ENCODE data around the gene ERLEC1. TPM values are rescaled to one million over a fixed set of nuclear protein-coding genes. Genes with fewer than 3 reads are reported as not detected.
A peak's percentile ranks its signal among the peaks of the same experiment; 100 is the strongest.

Gene ERLEC1
- total RNA-seq, result 10 to 100 TPM; 33.4 to 38.4 TPM
- polyA plus RNA-seq (2013, experiment 1 of 2), result 44.8 TPM
- 45.3 TPM for polyA plus RNA-seq (2013, experiment 2 of 2)
- long read RNA-seq, experiment 1, partial matches to known transcripts, result 10 of 31 reads
- long read RNA-seq, experiment 1, other reads (novel, unspliced or antisense), result 21 of 31 reads
- long read RNA-seq, experiment 2, transcript ERLEC1-202 (13 exons, 2,271 nt), result minor isoform, 16 of 128 reads
- long read RNA-seq, experiment 2, transcript ERLEC1-201 (14 exons, 2,433 nt), result major isoform, 91 of 128 reads
- long read RNA-seq, experiment 2, partial matches to known transcripts, result 10 of 128 reads
- long read RNA-seq, experiment 2, other reads (novel, unspliced or antisense), result 11 of 128 reads
- long read RNA-seq, experiment 3, transcript ERLEC1-202 (13 exons, 2,271 nt), result minor isoform, 32 of 231 reads
- long read RNA-seq, experiment 3, transcript ERLEC1-201 (14 exons, 2,433 nt), result major isoform, 178 of 231 reads
- long read RNA-seq, experiment 3, partial matches to known transcripts, result 2 of 231 reads
- long read RNA-seq, experiment 3, other reads (novel, unspliced or antisense), result 18 of 231 reads
- long read RNA-seq, experiment 4, transcript ERLEC1-201 (14 exons, 2,433 nt), result major isoform, 25 of 51 reads
- long read RNA-seq, experiment 4, transcript ERLEC1-202 (13 exons, 2,271 nt), result minor isoform, 7 of 51 reads
- long read RNA-seq, experiment 4, partial matches to known transcripts, result 16 of 51 reads
- long read RNA-seq, experiment 4, other reads (novel, unspliced or antisense), result 3 of 51 reads

- Histone ChIP-seq H3K9ac (ENCODE audit: extremely low read depth, low read length, poor library complexity, severe bottlenecking) (peak within 1 kb of the TSS; percentile 86), H3K4me1 (ENCODE audit: control insufficient read depth, insufficient read depth, low read length) (no peaks in the 10 kb centered on the region), H3K36me3 (ENCODE audit: control insufficient read depth, insufficient read depth, low read length) (peaks cover 2% of the 10 kb centered on the region), H3K4me3 (ENCODE audit: low read length) (peak within 1 kb of the TSS; percentile 89), H3K9me3 (ENCODE audit: control insufficient read depth, low read length) (no peaks in the 10 kb centered on the region), H3K27ac (ENCODE audit: low read depth, low read length) (peak within 1 kb of the TSS; percentile 75), H3K27me3 (ENCODE audit: control insufficient read depth, insufficient read depth, low read length, poor library complexity, severe bottlenecking) (no peaks in the 10 kb centered on the region)
- 0% methylated on average over 44 to 73 of the region's 77 CpGs for WGBS, 2 experiments (ENCODE audit: insufficient coverage in 1 of 2, insufficient read length in 1 of 2)
- TF ChIP-seq CTCF (conservative IDR thresholded peaks at IDR 0.05), result no peak
- Mint-ChIP-seq H3K27ac (peak within 1 kb of the TSS; percentile 97), H3K36me3 (ENCODE audit: low read depth) (peaks cover 13% of the 10 kb centered on the region), H3K4me1 (peaks cover 29% of the 10 kb centered on the region), H3K4me3 (peak within 1 kb of the TSS; percentile 88), H3K9me3 (no peaks in the 10 kb centered on the region), H3K27me3 (ENCODE audit: insufficient read depth) (no peaks in the 10 kb centered on the region)
- DNase-seq, result peak; percentile 98
Observed at GRCh38 chr2:53786705-53787613, at the start of gene ERLEC1, which contains the start of gene ASB3. TSS of gene ERLEC1 (plus strand) at chr2:53787044. CDS start at chr2:53787211, 167 bp downstream. TSS of gene ASB3 (minus strand) at chr2:53786953. CDS start at chr2:53765572, 21,381 bp downstream.

GRCh38 chr2:53737091-53737490, 49.8 kb upstream of the ERLEC1 start:
- Histone ChIP-seq H3K9me3 (ENCODE audit: control insufficient read depth, low read length) (peaks cover 24% of the 10 kb centered on the region), H3K27me3 (ENCODE audit: control insufficient read depth, insufficient read depth, low read length, poor library complexity, severe bottlenecking) (no peaks in the 10 kb centered on the region), H3K4me1 (ENCODE audit: control insufficient read depth, insufficient read depth, low read length) (no peaks in the 10 kb centered on the region), H3K36me3 (ENCODE audit: control insufficient read depth, insufficient read depth, low read length) (peaks cover 35% of the 10 kb centered on the region), H3K27ac (ENCODE audit: low read depth, low read length) (no peak overlapping the region), H3K9ac (ENCODE audit: extremely low read depth, low read length, poor library complexity, severe bottlenecking) (no peak overlapping the region), H3K4me3 (ENCODE audit: low read length) (no peak overlapping the region)
- peaks cover under 1% of the 10 kb centered on the region for H3K4me1 Mint-ChIP-seq
- no peak overlapping the region for H3K4me3 Mint-ChIP-seq
- TF ChIP-seq CTCF (conservative IDR thresholded peaks at IDR 0.05), result no peak
- no peak for DNase-seq
- peaks cover 43% of the 10 kb centered on the region for H3K36me3 Mint-ChIP-seq (ENCODE audit: low read depth)
- 92 to 93% methylated on average over 5 of the region's 5 CpGs for WGBS, 2 experiments (ENCODE audit: insufficient coverage in 1 of 2, insufficient read length in 1 of 2)
- H3K27me3 Mint-ChIP-seq (ENCODE audit: insufficient read depth), result no peaks in the 10 kb centered on the region
- no peak overlapping the region for H3K27ac Mint-ChIP-seq
- peaks cover 17% of the 10 kb centered on the region for H3K9me3 Mint-ChIP-seq

GRCh38 chr2:53739032-53739431, 47.8 kb upstream of the ERLEC1 start:
- H3K4me3 ChIP-seq (ENCODE audit: low read length), result no peak overlapping the region
- H3K36me3 Mint-ChIP-seq (ENCODE audit: low read depth), result peaks cover 30% of the 10 kb centered on the region
- no peak overlapping the region for H3K4me3 Mint-ChIP-seq
- TF ChIP-seq CTCF (conservative IDR thresholded peaks at IDR 0.05), result no peak
- H3K4me1 Mint-ChIP-seq, result peaks cover 8% of the 10 kb centered on the region
- WGBS, 2 experiments (ENCODE audit: insufficient coverage in 1 of 2, insufficient read length in 1 of 2), result 60% methylated on average over 1 of the region's 1 CpG; no CpG with 5 or more reads in 1 of the 2 experiments
- H3K27ac ChIP-seq (ENCODE audit: low read depth, low read length), result no peak overlapping the region
- no peaks in the 10 kb centered on the region for H3K27me3 Mint-ChIP-seq (ENCODE audit: insufficient read depth)
- peaks cover 9% of the 10 kb centered on the region for H3K9me3 ChIP-seq (ENCODE audit: control insufficient read depth, low read length)
- H3K27me3 ChIP-seq (ENCODE audit: control insufficient read depth, insufficient read depth, low read length, poor library complexity, severe bottlenecking), result no peaks in the 10 kb centered on the region
- peaks cover 10% of the 10 kb centered on the region for H3K9me3 Mint-ChIP-seq
- peaks cover 22% of the 10 kb centered on the region for H3K36me3 ChIP-seq (ENCODE audit: control insufficient read depth, insufficient read depth, low read length)
- no peak overlapping the region for H3K27ac Mint-ChIP-seq
- no peak for DNase-seq
- H3K9ac ChIP-seq (ENCODE audit: extremely low read depth, low read length, poor library complexity, severe bottlenecking), result no peak overlapping the region
- no peaks in the 10 kb centered on the region for H3K4me1 ChIP-seq (ENCODE audit: control insufficient read depth, insufficient read depth, low read length)

All from endodermal cell (in vitro differentiated cells).